Sigmoid colon (tissue), 4 donors: Measurements from ENCODE around the gene ECHS1.

Experiments used
- CTCF ChIP-seq, 4 experiments: fragments of 450-650 bp in 3 of 4; fragments of 200-600 bp in 1 of 4; IDR thresholded peaks; one replicate each; pipeline ENCODE4 v1.5.1; 2016 to 2019; ENCODE audit warnings: antibody characterized with exemption in 4 of 4, mild to moderate bottlenecking in 3 of 4, moderate library complexity in 2 of 4
- EP300 ChIP-seq, 4 donors: sonication (generic); formaldehyde crosslinking; IDR thresholded peaks; one replicate each; pipeline ENCODE4 v1.6.1; 2017; ENCODE audit warnings: antibody characterized with exemption in 4 of 4
- POLR2A ChIP-seq, 2 donors: fragments of 450-650 bp; IDR thresholded peaks; one replicate each; pipeline ENCODE4 v1.6.1; 2016; ENCODE audit warnings: antibody characterized with exemption in 2 of 2, mild to moderate bottlenecking in 2 of 2, moderate library complexity in 2 of 2

- TF ChIP-seq POLR2A (IDR thresholded peaks at IDR 0.05) (no peak), EP300 (IDR thresholded peaks at IDR 0.05) (no peak), CTCF (IDR thresholded peaks at IDR 0.05) (no peak)
Observed at GRCh38 chr10:133350283-133350949, 22.7 kb downstream of the ECHS1 start.
